ENCODE data around the gene GJB2. TPM values are rescaled to one million over a fixed set of nuclear protein-coding genes. Genes with fewer than 3 reads are reported as not detected.
"Not testable (repeated sequence)": the region's sequence is repeated elsewhere in the genome, so short reads cannot be mapped to it uniquely, and the experiment has no call there.

GJB2 gene
- polyA plus RNA-seq, 1 donor: 0.53 TPM

- DNase-seq: no peak
Measured at GRCh38 chr13:20165417-20166257, 27.1 kb downstream of the GJB2 start.

- no peak for DNase-seq
Measured at GRCh38 chr13:20161951-20162300, 30.8 kb downstream of the GJB2 start.

- no peak for DNase-seq
Measured at GRCh38 chr13:20161275-20161950, 31.3 kb downstream of the GJB2 start.

- no peak for DNase-seq
Measured at GRCh38 chr13:20160306-20161274, 32.1 kb downstream of the GJB2 start, which contains the start of gene GJA3. GJA3 (minus strand) TSS chr13:20161052; CDS start chr13:20143288, 17,764 bp downstream.

GRCh38 chr13:20159646-20160305 lies 33.0 kb downstream of the GJB2 start:
- no peak for DNase-seq

- DNase-seq: no peak
Measured at GRCh38 chr13:20157151-20157796, 35.5 kb downstream of the GJB2 start.

GRCh38 chr13:20156702-20157101 lies 36.0 kb downstream of the GJB2 start:
- no peak for DNase-seq

GRCh38 chr13:20153290-20153689 lies 39.4 kb downstream of the GJB2 start:
- not testable (repeated sequence) for DNase-seq

GRCh38 chr13:20151612-20152011 lies 41.1 kb downstream of the GJB2 start:
- DNase-seq: no peak

GRCh38 chr13:20151016-20151415 lies 41.7 kb downstream of the GJB2 start:
- no peak for DNase-seq

- DNase-seq: no peak
Measured at GRCh38 chr13:20150561-20150960, 42.2 kb downstream of the GJB2 start.

GRCh38 chr13:20149762-20150161 lies 43.0 kb downstream of the GJB2 start:
- DNase-seq: no peak

GRCh38 chr13:20148501-20149183 lies 44.1 kb downstream of the GJB2 start:
- no peak for DNase-seq

GRCh38 chr13:20146381-20146780 lies 46.4 kb downstream of the GJB2 start:
- DNase-seq: no peak

GRCh38 chr13:20145521-20145920 lies 47.2 kb downstream of the GJB2 start:
- DNase-seq: no peak

- no peak for DNase-seq
Measured at GRCh38 chr13:20144141-20144850, 48.4 kb downstream of the GJB2 start.

- DNase-seq: no peak
Measured at GRCh38 chr13:20142927-20143480, 49.7 kb downstream of the GJB2 start.

- DNase-seq: no peak
Measured at GRCh38 chr13:20142023-20142926, 50.5 kb downstream of the GJB2 start.
